Ascending aorta (tissue), 2 donors: ENCODE results near the gene SHB. TPM values are rescaled to one million over a fixed set of nuclear protein-coding genes. Genes with fewer than 3 reads are reported as not detected.
"Not testable (repeated sequence)": the region's sequence is repeated elsewhere in the genome, so short reads cannot be mapped to it uniquely, and the experiment has no call there.

Source experiments
- DNase-seq, 2 donors: peaks; one replicate each; pipeline ENCODE4 v3.0.0-alpha.2; 2019; ENCODE audit warnings: low spot score in 2 of 2
- H3K27ac ChIP-seq, 2 donors: fragments of 200-600 bp; sonication (generic); one replicate each; pipeline ENCODE4 v1.5.1; 2016 to 2017; ENCODE audit warnings: mild to moderate bottlenecking in 1 of 2
- H3K27me3 ChIP-seq: fragments of 200-600 bp; sonication (generic); one replicate; pipeline ENCODE4 v1.5.1; 2017
- H3K36me3 ChIP-seq, 2 donors: fragments of 200-600 bp; sonication (generic); one replicate each; pipeline ENCODE4 v1.5.1; 2016
- H3K4me1 ChIP-seq, 2 donors: fragments of 200-600 bp; sonication (generic); one replicate each; pipeline ENCODE4 v1.5.1; 2016 to 2017; ENCODE audit warnings: mild to moderate bottlenecking in 1 of 2
- H3K4me3 ChIP-seq, 2 donors: fragments of 200-600 bp; sonication (generic); one replicate each; pipeline ENCODE4 v1.5.1; 2016 to 2017; ENCODE audit warnings: mild to moderate bottlenecking in 1 of 2
- H3K9me3 ChIP-seq, 2 donors: fragments of 200-600 bp; sonication (generic); one replicate each; pipeline ENCODE4 v1.5.1; 2016
- intact Hi-C: fragments of 100-400 bp; cut with DNase I; formaldehyde crosslinking; loops from one replicate; pipeline ENCODE4 v1.15.1; 2023
- total RNA-seq: library from RNA; depleted of rRNA; stranded (reverse); fragments of >200 nt; gene quantifications from one replicate; pipeline ENCODE4 v1.1.0, GENCODE V29; 2016
- TF ChIP-seq, protein P1 (sequence below), 3 experiments: fragments of 200-600 bp in 2 of 3; fragments of 450-650 bp in 1 of 3; sonication (generic) in 2 of 3; IDR thresholded peaks; one replicate each; pipeline ENCODE4 v1.5.1; 2016 to 2019; ENCODE audit warnings: antibody characterized with exemption in 3 of 3, mild to moderate bottlenecking in 1 of 3, moderate library complexity in 1 of 3

The SHB gene
- total RNA-seq, 1 donor from 2014 or later: 77.8 TPM

DNA sequence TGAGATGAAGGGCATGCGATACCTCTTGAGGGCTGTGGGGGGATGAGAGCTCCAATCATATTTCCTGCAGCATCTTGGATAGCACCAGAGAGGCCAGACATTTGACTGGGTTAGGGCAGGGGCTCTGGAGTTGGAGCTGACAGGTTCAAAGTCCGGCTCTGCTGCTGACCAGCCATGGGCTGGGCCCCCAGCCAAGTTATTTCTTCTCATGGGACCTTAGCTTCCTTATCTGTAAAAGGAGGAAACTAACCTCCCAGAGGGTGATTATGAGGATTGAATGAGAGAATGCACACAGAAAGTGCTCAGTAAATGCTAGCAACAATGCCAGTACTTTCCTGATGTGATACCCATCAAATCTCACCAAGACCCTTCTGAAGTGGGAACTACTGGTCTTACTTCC lies 99.9 kb downstream of the SHB start:
- Histone ChIP-seq H3K36me3 (peaks cover 8 to 15% of the 10 kb centered on the region in 2 donors), H3K4me1 (peaks cover 5 to 33% of the 10 kb centered on the region in 2 donors), H3K27ac (peak overlapping the region; percentile 26 to 42), H3K9me3 (no peaks in the 10 kb centered on the region), H3K4me3 (no peak overlapping the region), H3K27me3 (no peaks in the 10 kb centered on the region)
- TF ChIP-seq, protein P1, sequence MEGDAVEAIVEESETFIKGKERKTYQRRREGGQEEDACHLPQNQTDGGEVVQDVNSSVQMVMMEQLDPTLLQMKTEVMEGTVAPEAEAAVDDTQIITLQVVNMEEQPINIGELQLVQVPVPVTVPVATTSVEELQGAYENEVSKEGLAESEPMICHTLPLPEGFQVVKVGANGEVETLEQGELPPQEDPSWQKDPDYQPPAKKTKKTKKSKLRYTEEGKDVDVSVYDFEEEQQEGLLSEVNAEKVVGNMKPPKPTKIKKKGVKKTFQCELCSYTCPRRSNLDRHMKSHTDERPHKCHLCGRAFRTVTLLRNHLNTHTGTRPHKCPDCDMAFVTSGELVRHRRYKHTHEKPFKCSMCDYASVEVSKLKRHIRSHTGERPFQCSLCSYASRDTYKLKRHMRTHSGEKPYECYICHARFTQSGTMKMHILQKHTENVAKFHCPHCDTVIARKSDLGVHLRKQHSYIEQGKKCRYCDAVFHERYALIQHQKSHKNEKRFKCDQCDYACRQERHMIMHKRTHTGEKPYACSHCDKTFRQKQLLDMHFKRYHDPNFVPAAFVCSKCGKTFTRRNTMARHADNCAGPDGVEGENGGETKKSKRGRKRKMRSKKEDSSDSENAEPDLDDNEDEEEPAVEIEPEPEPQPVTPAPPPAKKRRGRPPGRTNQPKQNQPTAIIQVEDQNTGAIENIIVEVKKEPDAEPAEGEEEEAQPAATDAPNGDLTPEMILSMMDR (IDR thresholded peaks at IDR 0.05): no peak
- no peak for DNase-seq
- intact Hi-C loops: no loop called here

DNA sequence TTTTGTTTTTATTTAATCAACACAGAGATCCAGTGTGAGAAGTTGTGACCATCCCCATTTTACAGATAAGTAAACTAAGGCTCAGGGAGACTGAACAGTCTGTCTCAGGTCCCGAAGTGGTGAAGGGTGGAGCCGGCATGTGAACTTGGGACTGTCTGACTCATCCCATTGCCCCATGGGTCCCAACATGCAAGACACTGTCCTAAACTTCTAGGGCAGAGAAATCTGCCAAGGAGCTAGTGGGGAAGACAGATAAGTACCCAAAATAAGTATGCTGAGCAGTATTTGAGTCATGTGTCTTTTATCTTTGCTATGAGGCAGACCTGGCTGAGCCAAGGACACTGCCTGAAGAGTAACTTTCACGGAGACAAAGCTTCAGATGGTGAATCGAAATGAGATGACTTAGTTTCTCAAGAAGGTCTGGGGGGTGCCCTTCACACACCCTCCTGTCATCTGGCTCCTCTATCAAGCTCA lies 100.8 kb downstream of the SHB start:
- H3K27me3 ChIP-seq: no peaks in the 10 kb centered on the region
- TF ChIP-seq, protein P1 (IDR thresholded peaks at IDR 0.05): no peak
- no peaks in the 10 kb centered on the region for H3K9me3 ChIP-seq
- H3K4me1 ChIP-seq: peaks cover 5 to 40% of the 10 kb centered on the region in 2 donors
- H3K27ac ChIP-seq: peak overlapping the region; percentile 26 to 42
- H3K4me3 ChIP-seq: no peak overlapping the region
- peaks cover under 1 to 14% of the 10 kb centered on the region in 2 donors for H3K36me3 ChIP-seq
- intact Hi-C loops: no loop called here
- no peak for DNase-seq

DNA sequence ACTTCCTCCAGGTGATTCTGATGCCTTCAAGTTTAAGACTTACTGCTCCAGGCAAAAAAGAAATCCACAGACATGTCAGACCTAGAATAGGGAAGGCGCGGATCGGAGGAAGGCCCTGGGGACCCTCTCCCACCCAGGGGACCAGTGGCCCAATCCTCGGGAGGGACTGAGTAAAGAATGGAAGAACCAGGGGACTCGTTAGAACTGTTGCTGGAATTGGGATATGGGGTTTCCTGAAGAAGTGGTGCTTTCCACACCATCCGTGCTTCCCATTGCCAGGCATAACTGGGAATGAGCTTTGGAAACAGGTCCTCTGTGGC lies 101.3 kb downstream of the SHB start:
- TF ChIP-seq, protein P1 (IDR thresholded peaks at IDR 0.05): no peak
- no peak overlapping the region for H3K4me3 ChIP-seq
- intact Hi-C loops: no loop called here
- DNase-seq: no peak
- peak overlapping the region; percentile 9 to 42 for H3K27ac ChIP-seq
- H3K27me3 ChIP-seq: no peaks in the 10 kb centered on the region
- H3K36me3 ChIP-seq: peaks cover 0 to 10% of the 10 kb centered on the region in 2 donors
- peaks cover 5 to 40% of the 10 kb centered on the region in 2 donors for H3K4me1 ChIP-seq
- H3K9me3 ChIP-seq: no peaks in the 10 kb centered on the region

DNA sequence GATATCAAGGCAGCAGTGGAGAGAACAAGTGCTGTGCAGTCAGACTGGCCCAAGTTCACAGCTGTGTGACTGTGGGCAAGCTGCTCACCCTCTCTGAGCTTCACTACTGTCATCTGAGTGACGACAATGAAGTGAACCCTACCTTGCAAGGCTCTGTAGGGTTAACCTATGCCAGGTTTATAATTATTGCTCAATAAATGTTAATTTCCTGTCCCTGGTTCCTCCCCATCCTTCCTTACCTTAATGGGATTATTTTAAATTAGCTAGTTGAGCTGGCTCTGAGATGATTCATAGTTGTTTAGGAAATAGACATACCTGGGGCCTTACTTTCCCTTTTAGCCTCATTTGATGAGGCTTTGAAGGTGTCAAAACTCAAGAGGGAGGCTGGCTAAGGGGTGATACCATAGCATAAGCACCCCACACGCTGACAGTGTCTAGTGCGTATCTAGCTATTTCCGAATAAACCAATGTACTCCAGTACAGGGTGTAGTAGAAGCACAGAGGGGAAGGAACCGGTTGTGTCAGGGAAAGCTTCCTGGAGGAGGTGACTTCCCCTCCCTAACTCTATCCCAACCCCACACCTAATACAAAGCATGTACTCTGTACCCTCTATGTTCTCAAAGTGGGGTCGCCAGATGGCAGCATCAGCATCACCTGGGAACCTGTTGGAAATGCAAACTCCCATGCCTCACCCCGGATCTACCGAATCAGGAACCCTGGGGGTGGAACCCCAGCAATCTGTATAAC lies 101.8 kb downstream of the SHB start:
- Histone ChIP-seq H3K4me3 (no peak overlapping the region), H3K9me3 (no peaks in the 10 kb centered on the region), H3K27me3 (no peaks in the 10 kb centered on the region), H3K27ac (peak overlapping the region; percentile 36 to 42), H3K4me1 (peaks cover 5 to 40% of the 10 kb centered on the region in 2 donors), H3K36me3 (peaks cover 0 to 6% of the 10 kb centered on the region in 2 donors)
- intact Hi-C loops: no loop called here
- DNase-seq: no peak
- TF ChIP-seq, protein P1 (IDR thresholded peaks at IDR 0.05): no peak

DNA sequence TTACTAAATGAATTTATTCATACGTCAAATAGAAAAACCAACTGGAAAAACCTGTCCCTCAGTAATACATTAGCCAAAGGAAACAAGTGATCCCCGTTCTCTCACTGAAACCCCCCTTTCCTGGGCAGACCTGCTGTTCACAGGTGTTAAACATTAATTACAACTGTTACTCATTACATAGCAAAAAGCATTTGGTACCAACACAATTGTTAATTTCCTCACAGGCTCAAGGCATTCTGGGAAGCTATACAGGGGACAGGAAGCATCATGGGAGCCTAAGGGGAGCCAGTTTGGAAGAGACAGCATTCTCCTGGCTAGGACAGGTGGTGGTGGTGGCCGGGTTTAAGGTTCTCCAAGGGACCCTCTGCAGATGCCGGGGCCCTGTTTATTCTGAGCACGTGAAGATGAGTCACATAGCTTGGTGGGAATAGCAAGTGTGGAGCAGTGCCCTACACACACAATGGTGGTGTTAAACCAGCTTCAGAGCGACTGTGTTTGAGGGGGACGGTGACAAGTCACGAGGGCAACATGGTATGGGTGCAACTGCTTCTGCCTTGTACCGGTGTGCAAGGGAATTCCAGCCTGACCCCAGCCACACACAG lies 102.5 kb downstream of the SHB start:
- no peak for DNase-seq
- Histone ChIP-seq H3K4me3 (no peak overlapping the region), H3K27me3 (no peaks in the 10 kb centered on the region), H3K4me1 (peaks cover 5 to 40% of the 10 kb centered on the region in 2 donors), H3K27ac (peak overlapping the region; percentile 42 to 91), H3K9me3 (no peaks in the 10 kb centered on the region), H3K36me3 (peaks cover 0 to under 1% of the 10 kb centered on the region in 2 donors)
- TF ChIP-seq, protein P1 (IDR thresholded peaks at IDR 0.05): no peak
- intact Hi-C loops: no loop called here

DNA sequence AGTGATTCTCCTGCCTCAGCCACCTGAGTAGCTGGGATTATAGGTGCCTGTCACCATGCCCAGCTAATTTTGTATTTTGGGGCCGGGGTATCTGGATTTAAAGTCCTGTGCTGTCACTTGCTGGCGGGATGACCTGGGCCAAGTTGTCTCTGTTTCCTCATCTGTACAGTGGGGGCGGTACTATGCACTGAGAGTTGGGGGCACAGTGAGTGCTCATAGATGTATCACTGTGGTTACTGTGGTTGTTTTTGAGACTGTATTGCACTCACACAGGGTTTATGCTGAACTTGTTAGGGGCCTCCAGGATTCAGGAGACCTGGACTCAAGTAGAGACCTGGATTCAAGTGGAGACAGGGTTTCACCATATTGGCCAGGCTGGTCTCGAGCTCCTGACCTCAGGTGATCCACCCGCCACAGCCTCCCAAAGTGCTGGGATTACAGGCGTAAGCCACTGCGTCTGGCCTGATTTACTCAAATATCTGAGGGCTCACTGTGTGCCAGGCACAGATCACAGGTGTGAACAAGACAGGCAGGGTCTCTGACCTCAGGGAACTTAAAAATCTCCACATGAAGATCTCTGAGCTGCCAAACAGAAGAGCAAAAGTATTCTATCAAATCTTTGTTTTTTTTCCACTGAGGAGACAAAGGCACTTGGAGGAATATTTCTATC lies 103.2 kb downstream of the SHB start:
- peaks cover 5 to 40% of the 10 kb centered on the region in 2 donors for H3K4me1 ChIP-seq

More for the DNA sequence above, 103.2 kb downstream of the SHB start:
- H3K4me3 ChIP-seq, H3K27me3 ChIP-seq, DNase-seq, H3K36me3 ChIP-seq, H3K9me3 ChIP-seq: not testable (repeated sequence)
- H3K27ac ChIP-seq: peak overlapping the region; percentile 76 to 91
- intact Hi-C loops: loop anchor here (2.0 kb wide), 1 partner anchor 61 kb away; no protein-coding TSS in a partner anchor
